Measurements from ENCODE around the gene FAM32A. TPM values are rescaled to one million over a fixed set of nuclear protein-coding genes. Genes with fewer than 3 reads are reported as not detected.
A peak's percentile ranks its signal among the peaks of the same experiment; 100 is the strongest.

Gene FAM32A
- total RNA-seq, 1 donor from 2014 or later: 82.9 TPM

DNA sequence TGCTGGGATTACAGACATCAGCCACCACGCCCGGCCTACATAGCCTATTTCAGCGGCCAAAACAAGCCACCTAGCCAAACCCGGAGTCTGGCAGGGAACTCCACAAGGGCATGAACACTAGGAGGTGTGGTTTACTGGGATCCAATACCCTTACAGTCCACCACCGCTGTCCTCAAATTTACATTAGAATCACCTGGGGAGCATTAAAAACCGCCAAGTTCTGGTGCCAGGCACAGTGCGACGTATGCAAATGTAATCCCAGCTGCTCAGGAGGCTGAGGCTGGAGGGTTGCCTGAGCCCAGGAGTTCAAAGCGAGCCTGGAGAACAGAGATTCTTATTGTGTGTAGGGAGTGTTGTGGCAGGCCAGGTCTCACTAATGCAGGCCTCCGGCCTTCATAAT, 8.3 kb downstream of the FAM32A start:
- H3K27me3 ChIP-seq (ENCODE audit: control insufficient read depth, insufficient read depth, low read length): no peaks in the 10 kb centered on the region
- no peak for DNase-seq (ENCODE audit: low read depth)
- TF ChIP-seq, protein P1, sequence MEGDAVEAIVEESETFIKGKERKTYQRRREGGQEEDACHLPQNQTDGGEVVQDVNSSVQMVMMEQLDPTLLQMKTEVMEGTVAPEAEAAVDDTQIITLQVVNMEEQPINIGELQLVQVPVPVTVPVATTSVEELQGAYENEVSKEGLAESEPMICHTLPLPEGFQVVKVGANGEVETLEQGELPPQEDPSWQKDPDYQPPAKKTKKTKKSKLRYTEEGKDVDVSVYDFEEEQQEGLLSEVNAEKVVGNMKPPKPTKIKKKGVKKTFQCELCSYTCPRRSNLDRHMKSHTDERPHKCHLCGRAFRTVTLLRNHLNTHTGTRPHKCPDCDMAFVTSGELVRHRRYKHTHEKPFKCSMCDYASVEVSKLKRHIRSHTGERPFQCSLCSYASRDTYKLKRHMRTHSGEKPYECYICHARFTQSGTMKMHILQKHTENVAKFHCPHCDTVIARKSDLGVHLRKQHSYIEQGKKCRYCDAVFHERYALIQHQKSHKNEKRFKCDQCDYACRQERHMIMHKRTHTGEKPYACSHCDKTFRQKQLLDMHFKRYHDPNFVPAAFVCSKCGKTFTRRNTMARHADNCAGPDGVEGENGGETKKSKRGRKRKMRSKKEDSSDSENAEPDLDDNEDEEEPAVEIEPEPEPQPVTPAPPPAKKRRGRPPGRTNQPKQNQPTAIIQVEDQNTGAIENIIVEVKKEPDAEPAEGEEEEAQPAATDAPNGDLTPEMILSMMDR (IDR thresholded peaks at IDR 0.05; ENCODE audit: insufficient read depth, low read length, severe bottlenecking): no peak
- FAIRE-seq: no peak
- no peak overlapping the region for H3K4me3 ChIP-seq (ENCODE audit: low read depth, low read length)
- peaks cover 19% of the 10 kb centered on the region for H3K36me3 ChIP-seq (ENCODE audit: control insufficient read depth, insufficient read depth, low read length)

DNA sequence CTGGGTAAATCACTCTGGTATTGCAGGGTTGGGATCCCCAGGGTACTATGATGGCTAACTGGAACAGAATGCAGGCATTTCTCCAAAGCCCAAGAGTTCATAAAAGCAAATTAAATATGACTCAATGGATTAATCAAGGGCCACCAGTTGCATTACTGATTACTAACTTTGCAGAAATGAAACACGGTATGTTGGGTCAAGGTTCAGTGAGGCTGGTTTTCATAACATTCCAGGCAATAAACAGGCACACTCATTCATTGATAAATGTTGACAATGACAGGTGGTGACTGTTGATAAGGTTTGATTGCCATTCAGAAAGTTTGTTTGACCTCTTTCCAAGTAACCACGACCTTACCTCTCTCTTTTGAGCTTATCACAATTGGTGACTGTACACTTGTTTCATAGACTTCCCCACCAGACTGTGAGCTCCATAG, 12.0 kb downstream of the FAM32A start:
- no peaks in the 10 kb centered on the region for H3K27me3 ChIP-seq (ENCODE audit: control insufficient read depth, insufficient read depth, low read length)
- H3K36me3 ChIP-seq (ENCODE audit: control insufficient read depth, insufficient read depth, low read length): peaks cover 3% of the 10 kb centered on the region
- peak overlapping the region; percentile 99 for H3K4me3 ChIP-seq (ENCODE audit: low read depth, low read length)
- TF ChIP-seq, protein P1 (IDR thresholded peaks at IDR 0.05; ENCODE audit: insufficient read depth, low read length, severe bottlenecking): no peak
- FAIRE-seq (no peak), DNase-seq (ENCODE audit: low read depth) (peak; percentile 61)

DNA sequence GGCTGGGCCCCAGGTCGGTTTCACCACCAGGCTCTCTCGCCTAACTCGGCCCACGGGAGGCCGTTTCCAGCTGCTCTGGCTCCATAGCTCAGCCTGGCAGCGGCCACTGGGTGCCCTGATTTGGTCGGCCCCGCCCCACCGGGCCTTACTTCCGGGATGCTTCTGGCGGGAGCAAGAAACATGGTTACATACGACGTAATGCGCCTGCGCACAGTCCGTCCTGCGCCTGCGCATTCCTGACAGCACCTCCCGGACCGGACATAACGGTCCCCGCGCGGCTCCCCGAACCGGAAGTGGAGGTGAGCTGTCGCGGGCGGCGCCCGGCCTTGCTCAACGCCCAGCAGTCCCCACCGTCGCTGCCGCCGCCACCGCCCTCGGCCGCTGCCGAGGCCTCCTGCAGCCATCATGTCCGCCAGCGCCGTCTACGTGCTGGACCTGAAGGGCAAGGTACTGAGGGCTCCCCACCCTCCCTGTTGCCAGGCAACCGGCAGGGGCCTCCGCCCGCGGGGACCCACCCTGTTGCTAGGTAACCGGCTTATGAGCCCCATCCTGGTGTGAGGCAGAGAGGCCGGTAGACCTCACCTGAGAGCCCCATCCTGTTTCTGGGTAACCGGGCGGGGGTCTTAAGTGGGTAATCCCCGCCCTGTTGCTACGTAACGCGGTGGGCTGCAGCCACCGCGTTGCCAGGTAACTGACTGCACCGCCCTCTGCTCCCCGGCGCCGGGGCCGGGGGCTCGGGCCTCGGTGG, 12.6 kb downstream of the FAM32A start, which contains the start of gene AP1M1:
AP1M1 (plus strand) TSS at position 290 of the 748 bp plus-strand sequence; CDS start at position 406, 116 bp downstream.
- DNase-seq (ENCODE audit: low read depth) (peak; percentile 95), FAIRE-seq (no peak)
- TF ChIP-seq, protein P1 (IDR thresholded peaks at IDR 0.05; ENCODE audit: insufficient read depth, low read length, severe bottlenecking): no peak
- Histone ChIP-seq H3K36me3 (ENCODE audit: control insufficient read depth, insufficient read depth, low read length) (peaks cover 6% of the 10 kb centered on the region), H3K4me3 (ENCODE audit: low read depth, low read length) (peak within 1 kb of the TSS; percentile 99), H3K27me3 (ENCODE audit: control insufficient read depth, insufficient read depth, low read length) (no peaks in the 10 kb centered on the region)

DNA sequence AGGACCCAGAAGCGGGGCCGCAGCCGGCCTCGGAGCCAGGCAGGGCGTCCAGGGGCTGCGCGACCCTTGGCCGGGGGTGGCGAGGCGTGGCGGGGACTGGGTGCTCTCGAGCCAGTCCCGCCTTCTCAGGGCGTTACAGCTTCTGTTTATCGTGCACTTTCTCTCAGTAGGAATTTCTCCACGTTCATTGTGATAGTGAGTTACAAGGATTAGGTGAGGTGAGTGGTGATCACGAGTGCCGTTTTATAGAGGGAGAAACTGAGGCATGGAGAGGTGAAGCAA, 13.1 kb downstream of the FAM32A start:
- DNase-seq (ENCODE audit: low read depth) (no peak), FAIRE-seq (no peak)
- H3K36me3 ChIP-seq (ENCODE audit: control insufficient read depth, insufficient read depth, low read length): peaks cover 10% of the 10 kb centered on the region
- TF ChIP-seq, protein P1 (IDR thresholded peaks at IDR 0.05; ENCODE audit: insufficient read depth, low read length, severe bottlenecking): no peak
- H3K27me3 ChIP-seq (ENCODE audit: control insufficient read depth, insufficient read depth, low read length): no peaks in the 10 kb centered on the region
- H3K4me3 ChIP-seq (ENCODE audit: low read depth, low read length): peak overlapping the region; percentile 99

DNA sequence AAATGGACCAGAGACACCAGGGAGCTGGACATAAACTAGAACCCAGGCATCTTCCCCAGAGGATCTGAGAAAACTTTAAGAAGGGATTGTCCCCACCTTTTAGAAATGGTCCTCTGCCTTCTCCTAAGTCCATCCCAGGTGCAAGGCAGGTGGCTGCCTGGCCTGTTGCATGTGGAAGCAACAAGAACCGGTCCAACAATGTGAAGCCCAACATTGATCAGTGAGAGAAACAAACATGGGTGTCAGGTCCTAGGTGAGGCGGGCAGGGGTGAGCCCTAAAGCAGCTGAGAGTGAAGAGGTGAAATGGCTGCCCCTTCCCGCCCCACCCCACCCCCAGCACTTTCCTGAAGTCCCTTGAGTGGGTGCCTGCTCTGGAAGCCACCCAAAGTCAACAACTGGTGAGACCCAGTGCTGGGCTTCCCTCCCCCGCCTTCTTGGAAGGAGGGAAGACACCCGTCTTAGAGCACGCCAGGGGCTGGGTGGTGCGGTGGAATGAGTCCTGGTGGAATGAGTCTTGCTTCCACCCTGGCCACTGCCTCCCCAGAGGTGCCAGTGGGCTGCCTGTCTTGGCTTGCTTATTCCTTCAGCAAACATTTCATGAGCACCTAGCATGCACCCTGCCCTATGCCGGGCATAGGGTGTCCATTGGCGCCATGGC, 14.2 kb downstream of the FAM32A start:
- H3K4me3 ChIP-seq (ENCODE audit: low read depth, low read length): no peak overlapping the region

More for the DNA sequence above, 14.2 kb downstream of the FAM32A start:
- Histone ChIP-seq H3K27me3 (ENCODE audit: control insufficient read depth, insufficient read depth, low read length) (no peaks in the 10 kb centered on the region), H3K36me3 (ENCODE audit: control insufficient read depth, insufficient read depth, low read length) (peaks cover 17% of the 10 kb centered on the region)
- FAIRE-seq (no peak), DNase-seq (ENCODE audit: low read depth) (peak; percentile 29)
- TF ChIP-seq, protein P1 (IDR thresholded peaks at IDR 0.05; ENCODE audit: insufficient read depth, low read length, severe bottlenecking): no peak
